Measurements from ENCODE around the gene CTCF.

Gene CTCF

GRCh38 chr16:67580202-67580601 is 17.9 kb downstream of the CTCF start:
- no peak overlapping the region for H3K27ac ChIP-seq (ENCODE audit: insufficient read depth in 1 of 2, low read depth in 1 of 2, low read length in 2 of 2, poor library complexity in 1 of 2, severe bottlenecking in 2 of 2)
- CTCF ChIA-PET = interaction anchor here (0.7 to 2.0 kb wide), 4 partner anchors 9 to 59 kb away, joined by 3 to 7 read pairs (median 4); no protein-coding TSS in a partner anchor
- POLR2A ChIA-PET = interaction anchor here (0.6 kb wide), 1 partner anchor 37 kb away, joined by 3 read pairs; no protein-coding TSS in a partner anchor
- WGBS (ENCODE audit: insufficient coverage) = 93% methylated on average over 3 of the region's 4 CpGs
- H3K36me3 ChIP-seq (ENCODE audit: control insufficient read depth in 4 of 4, insufficient read depth in 4 of 4, low read length in 3 of 4) = peaks cover 4 to 22% (median 13%) of the 10 kb centered on the region in 4 experiments
- DNase-seq = no peak
- no peak overlapping the region for H3K4me3 ChIP-seq (ENCODE audit: control insufficient read depth in 1 of 7, extremely low read depth in 1 of 7, insufficient read depth in 4 of 7, low read depth in 2 of 7, low read length in 6 of 7)
- H3K4me1 ChIP-seq (ENCODE audit: control extremely low read depth in 1 of 4, control insufficient read depth in 4 of 4, insufficient read depth in 4 of 4, low read length in 3 of 4) = no peaks in the 10 kb centered on the region
- H3K9me3 ChIP-seq (ENCODE audit: control extremely low read depth in 1 of 5, control insufficient read depth in 4 of 5, insufficient read depth in 2 of 5, low read depth in 1 of 5, low read length in 4 of 5) = no peaks in the 10 kb centered on the region
- H3K27me3 ChIP-seq (replicated peaks in 2 of 5; ENCODE audit: control insufficient read depth in 4 of 5, insufficient read depth in 5 of 5, low read length in 4 of 5) = no peaks in the 10 kb centered on the region

GRCh38 chr16:67593288-67593687 is 31.0 kb downstream of the CTCF start:
- WGBS (ENCODE audit: insufficient coverage) = 100% methylated on average over 2 of the region's 4 CpGs
- ChIA-PET POLR2A (no interaction called here), CTCF (interaction anchor here (0.7 to 1.3 kb wide), 3 partner anchors 11 to 45 kb away, joined by 3 to 4 read pairs (median 3); no protein-coding TSS in a partner anchor)
- Histone ChIP-seq H3K36me3 (ENCODE audit: control insufficient read depth in 4 of 4, insufficient read depth in 4 of 4, low read length in 3 of 4) (peaks cover 0 to 16% (median 7%) of the 10 kb centered on the region in 4 experiments), H3K27ac (ENCODE audit: insufficient read depth in 1 of 2, low read depth in 1 of 2, low read length in 2 of 2, poor library complexity in 1 of 2, severe bottlenecking in 2 of 2) (peak overlapping the region in 1 of 2 experiments; percentile 7), H3K9me3 (ENCODE audit: control extremely low read depth in 1 of 5, control insufficient read depth in 4 of 5, insufficient read depth in 2 of 5, low read depth in 1 of 5, low read length in 4 of 5) (no peaks in the 10 kb centered on the region), H3K4me1 (ENCODE audit: control extremely low read depth in 1 of 4, control insufficient read depth in 4 of 4, insufficient read depth in 4 of 4, low read length in 3 of 4) (no peaks in the 10 kb centered on the region), H3K4me3 (ENCODE audit: control insufficient read depth in 1 of 7, extremely low read depth in 1 of 7, insufficient read depth in 4 of 7, low read depth in 2 of 7, low read length in 6 of 7) (no peak overlapping the region), H3K27me3 (replicated peaks in 2 of 5; ENCODE audit: control insufficient read depth in 4 of 5, insufficient read depth in 5 of 5, low read length in 4 of 5) (no peaks in the 10 kb centered on the region)
- DNase-seq = no peak

- Histone ChIP-seq H3K27me3 (replicated peaks in 2 of 5; ENCODE audit: control insufficient read depth in 4 of 5, insufficient read depth in 5 of 5, low read length in 4 of 5) (no peaks in the 10 kb centered on the region), H3K4me3 (ENCODE audit: control insufficient read depth in 1 of 7, extremely low read depth in 1 of 7, insufficient read depth in 4 of 7, low read depth in 2 of 7, low read length in 6 of 7) (no peak overlapping the region), H3K9me3 (ENCODE audit: control extremely low read depth in 1 of 5, control insufficient read depth in 4 of 5, insufficient read depth in 2 of 5, low read depth in 1 of 5, low read length in 4 of 5) (no peaks in the 10 kb centered on the region), H3K4me1 (ENCODE audit: control extremely low read depth in 1 of 4, control insufficient read depth in 4 of 4, insufficient read depth in 4 of 4, low read length in 3 of 4) (no peaks in the 10 kb centered on the region), H3K27ac (ENCODE audit: insufficient read depth in 1 of 2, low read depth in 1 of 2, low read length in 2 of 2, poor library complexity in 1 of 2, severe bottlenecking in 2 of 2) (no peak overlapping the region), H3K36me3 (ENCODE audit: control insufficient read depth in 4 of 4, insufficient read depth in 4 of 4, low read length in 3 of 4) (peaks cover 2 to 16% (median 8%) of the 10 kb centered on the region in 4 experiments)
- no peak for DNase-seq
- ChIA-PET CTCF (interaction anchor here (0.7 to 1.3 kb wide), 4 partner anchors 11 to 45 kb away, joined by 3 to 4 read pairs (median 3); no protein-coding TSS in a partner anchor), POLR2A (no interaction called here)
These were observed 31.4 kb downstream of the CTCF start for GRCh38 chr16:67593701-67594100.

GRCh38 chr16:67594256-67594915 is 32.1 kb downstream of the CTCF start:
- H3K27ac ChIP-seq (ENCODE audit: insufficient read depth in 1 of 2, low read depth in 1 of 2, low read length in 2 of 2, poor library complexity in 1 of 2, severe bottlenecking in 2 of 2) = no peak overlapping the region

GRCh38 chr16:67594956-67595355 is 32.6 kb downstream of the CTCF start:
- H3K27me3 ChIP-seq (replicated peaks in 2 of 5; ENCODE audit: control insufficient read depth in 4 of 5, insufficient read depth in 5 of 5, low read length in 4 of 5) = no peaks in the 10 kb centered on the region
- H3K27ac ChIP-seq (ENCODE audit: insufficient read depth in 1 of 2, low read depth in 1 of 2, low read length in 2 of 2, poor library complexity in 1 of 2, severe bottlenecking in 2 of 2) = no peak overlapping the region
- peaks cover 3 to 16% (median 8%) of the 10 kb centered on the region in 4 experiments for H3K36me3 ChIP-seq (ENCODE audit: control insufficient read depth in 4 of 4, insufficient read depth in 4 of 4, low read length in 3 of 4)
- no peaks in the 10 kb centered on the region for H3K9me3 ChIP-seq (ENCODE audit: control extremely low read depth in 1 of 5, control insufficient read depth in 4 of 5, insufficient read depth in 2 of 5, low read depth in 1 of 5, low read length in 4 of 5)
- H3K4me1 ChIP-seq (ENCODE audit: control extremely low read depth in 1 of 4, control insufficient read depth in 4 of 4, insufficient read depth in 4 of 4, low read length in 3 of 4) = no peaks in the 10 kb centered on the region
- CTCF ChIA-PET = interaction anchor here (0.6 to 2.3 kb wide), 5 partner anchors 14 to 74 kb away, joined by 3 to 10 read pairs (median 3); no protein-coding TSS in a partner anchor
- H3K4me3 ChIP-seq (ENCODE audit: control insufficient read depth in 1 of 7, extremely low read depth in 1 of 7, insufficient read depth in 4 of 7, low read depth in 2 of 7, low read length in 6 of 7) = no peak overlapping the region
- 89% methylated on average over 1 of the region's 1 CpG for WGBS (ENCODE audit: insufficient coverage)
- POLR2A ChIA-PET = interaction anchor here (0.8 to 1.0 kb wide), 2 partner anchors 8 to 48 kb away, joined by 3 to 4 read pairs; no protein-coding TSS in a partner anchor
- DNase-seq = peak in 1 of 3 donors; percentile 5

More at GRCh38 chr16:67594256-67594915, 32.1 kb downstream of the CTCF start:
- ChIA-PET POLR2A (no interaction called here), CTCF (interaction anchor here (0.7 to 2.3 kb wide), 6 partner anchors 23 to 74 kb away, joined by 3 to 10 read pairs (median 4); no protein-coding TSS in a partner anchor)
- peaks cover 2 to 16% (median 9%) of the 10 kb centered on the region in 4 experiments for H3K36me3 ChIP-seq (ENCODE audit: control insufficient read depth in 4 of 4, insufficient read depth in 4 of 4, low read length in 3 of 4)
- no peaks in the 10 kb centered on the region for H3K9me3 ChIP-seq (ENCODE audit: control extremely low read depth in 1 of 5, control insufficient read depth in 4 of 5, insufficient read depth in 2 of 5, low read depth in 1 of 5, low read length in 4 of 5)
- DNase-seq = no peak
- no peaks in the 10 kb centered on the region for H3K27me3 ChIP-seq (replicated peaks in 2 of 5; ENCODE audit: control insufficient read depth in 4 of 5, insufficient read depth in 5 of 5, low read length in 4 of 5)
- 95% methylated on average over 3 of the region's 5 CpGs for WGBS (ENCODE audit: insufficient coverage)
- H3K4me1 ChIP-seq (ENCODE audit: control extremely low read depth in 1 of 4, control insufficient read depth in 4 of 4, insufficient read depth in 4 of 4, low read length in 3 of 4) = no peaks in the 10 kb centered on the region
- no peak overlapping the region for H3K4me3 ChIP-seq (ENCODE audit: control insufficient read depth in 1 of 7, extremely low read depth in 1 of 7, insufficient read depth in 4 of 7, low read depth in 2 of 7, low read length in 6 of 7)

GRCh38 chr16:67598527-67598926 is 36.2 kb downstream of the CTCF start:
- DNase-seq = no peak
- H3K4me3 ChIP-seq (ENCODE audit: control insufficient read depth in 1 of 7, extremely low read depth in 1 of 7, insufficient read depth in 4 of 7, low read depth in 2 of 7, low read length in 6 of 7) = no peak overlapping the region
- peak overlapping the region in 1 of 2 experiments; percentile 25 for H3K27ac ChIP-seq (ENCODE audit: insufficient read depth in 1 of 2, low read depth in 1 of 2, low read length in 2 of 2, poor library complexity in 1 of 2, severe bottlenecking in 2 of 2)
- no peaks in the 10 kb centered on the region for H3K9me3 ChIP-seq (ENCODE audit: control extremely low read depth in 1 of 5, control insufficient read depth in 4 of 5, insufficient read depth in 2 of 5, low read depth in 1 of 5, low read length in 4 of 5)
- H3K27me3 ChIP-seq (replicated peaks in 2 of 5; ENCODE audit: control insufficient read depth in 4 of 5, insufficient read depth in 5 of 5, low read length in 4 of 5) = no peaks in the 10 kb centered on the region
- H3K4me1 ChIP-seq (ENCODE audit: control extremely low read depth in 1 of 4, control insufficient read depth in 4 of 4, insufficient read depth in 4 of 4, low read length in 3 of 4) = no peaks in the 10 kb centered on the region
- WGBS (ENCODE audit: insufficient coverage) = 100% methylated on average over 3 of the region's 4 CpGs
- ChIA-PET POLR2A (no interaction called here), CTCF (interaction anchor here (0.7 to 2.1 kb wide), 5 partner anchors 27 to 78 kb away, joined by 3 to 9 read pairs (median 3); no protein-coding TSS in a partner anchor)
- peaks cover 3 to 16% (median 8%) of the 10 kb centered on the region in 4 experiments for H3K36me3 ChIP-seq (ENCODE audit: control insufficient read depth in 4 of 4, insufficient read depth in 4 of 4, low read length in 3 of 4)

- no peak for DNase-seq
- H3K4me1 ChIP-seq (ENCODE audit: control extremely low read depth in 1 of 4, control insufficient read depth in 4 of 4, insufficient read depth in 4 of 4, low read length in 3 of 4) = no peaks in the 10 kb centered on the region
- 97% methylated on average over 2 of the region's 3 CpGs for WGBS (ENCODE audit: insufficient coverage)
- peaks cover 3 to 10% (median 8%) of the 10 kb centered on the region in 4 experiments for H3K36me3 ChIP-seq (ENCODE audit: control insufficient read depth in 4 of 4, insufficient read depth in 4 of 4, low read length in 3 of 4)
- no peaks in the 10 kb centered on the region for H3K27me3 ChIP-seq (replicated peaks in 2 of 5; ENCODE audit: control insufficient read depth in 4 of 5, insufficient read depth in 5 of 5, low read length in 4 of 5)
- peak overlapping the region in 1 of 2 experiments; percentile 18 for H3K27ac ChIP-seq (ENCODE audit: insufficient read depth in 1 of 2, low read depth in 1 of 2, low read length in 2 of 2, poor library complexity in 1 of 2, severe bottlenecking in 2 of 2)
- ChIA-PET POLR2A (no interaction called here), CTCF (interaction anchor here (0.9 kb wide), 1 partner anchor 59 kb away, joined by 3 read pairs; no protein-coding TSS in a partner anchor)
- no peaks in the 10 kb centered on the region for H3K9me3 ChIP-seq (ENCODE audit: control extremely low read depth in 1 of 5, control insufficient read depth in 4 of 5, insufficient read depth in 2 of 5, low read depth in 1 of 5, low read length in 4 of 5)
- no peak overlapping the region for H3K4me3 ChIP-seq (ENCODE audit: control insufficient read depth in 1 of 7, extremely low read depth in 1 of 7, insufficient read depth in 4 of 7, low read depth in 2 of 7, low read length in 6 of 7)
These were observed 43.3 kb downstream of the CTCF start for GRCh38 chr16:67605641-67606040.

Measured in common myeloid progenitor, CD34-positive (primary cell).